AG09309 (cell line): ENCODE measurements around the gene WDR77.

Experiments used
- DNase-seq: peaks from one replicate; pipeline ENCODE4 v3.0.0-alpha.2; 2010; ENCODE audit warnings: low read depth
- H3K4me3 ChIP-seq: 2 replicates; pipeline ENCODE4 v1.5.1; 2011; ENCODE audit warnings: mild to moderate bottlenecking, low read depth, low read length, moderate library complexity; ENCODE audit not compliant: control insufficient read depth
- TF ChIP-seq, protein P1 (sequence below): IDR thresholded peaks from 2 replicates; pipeline ENCODE4 v1.5.1; 2011; ENCODE audit warnings: mild to moderate bottlenecking, low read depth, low read length, inconsistent platforms; ENCODE audit not compliant: insufficient read depth, control insufficient read depth; ENCODE audit errors: missing control alignments

WDR77 gene

DNA sequence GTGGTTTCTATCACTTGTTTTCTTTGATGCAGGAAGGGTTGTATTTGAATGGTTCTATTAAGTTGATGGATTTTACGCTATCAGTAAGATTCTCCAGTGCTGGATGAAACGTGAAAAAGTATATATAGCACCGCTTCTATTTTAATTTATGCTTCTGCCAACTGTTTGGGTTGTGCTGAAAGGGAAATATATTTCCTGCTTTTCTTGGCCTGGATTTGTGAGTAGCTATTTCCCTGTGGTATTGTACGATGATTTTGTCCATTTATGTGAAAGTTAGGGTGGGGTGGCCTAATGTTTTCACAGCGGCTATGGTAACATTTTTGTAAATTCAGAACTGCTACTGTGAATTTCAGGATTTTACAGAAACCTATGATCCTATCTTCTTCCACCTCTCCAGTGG lies 25.1 kb upstream of the WDR77 start:
- TF ChIP-seq, protein P1, sequence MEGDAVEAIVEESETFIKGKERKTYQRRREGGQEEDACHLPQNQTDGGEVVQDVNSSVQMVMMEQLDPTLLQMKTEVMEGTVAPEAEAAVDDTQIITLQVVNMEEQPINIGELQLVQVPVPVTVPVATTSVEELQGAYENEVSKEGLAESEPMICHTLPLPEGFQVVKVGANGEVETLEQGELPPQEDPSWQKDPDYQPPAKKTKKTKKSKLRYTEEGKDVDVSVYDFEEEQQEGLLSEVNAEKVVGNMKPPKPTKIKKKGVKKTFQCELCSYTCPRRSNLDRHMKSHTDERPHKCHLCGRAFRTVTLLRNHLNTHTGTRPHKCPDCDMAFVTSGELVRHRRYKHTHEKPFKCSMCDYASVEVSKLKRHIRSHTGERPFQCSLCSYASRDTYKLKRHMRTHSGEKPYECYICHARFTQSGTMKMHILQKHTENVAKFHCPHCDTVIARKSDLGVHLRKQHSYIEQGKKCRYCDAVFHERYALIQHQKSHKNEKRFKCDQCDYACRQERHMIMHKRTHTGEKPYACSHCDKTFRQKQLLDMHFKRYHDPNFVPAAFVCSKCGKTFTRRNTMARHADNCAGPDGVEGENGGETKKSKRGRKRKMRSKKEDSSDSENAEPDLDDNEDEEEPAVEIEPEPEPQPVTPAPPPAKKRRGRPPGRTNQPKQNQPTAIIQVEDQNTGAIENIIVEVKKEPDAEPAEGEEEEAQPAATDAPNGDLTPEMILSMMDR: no peak
- H3K4me3 ChIP-seq: no peak overlapping the region

DNA sequence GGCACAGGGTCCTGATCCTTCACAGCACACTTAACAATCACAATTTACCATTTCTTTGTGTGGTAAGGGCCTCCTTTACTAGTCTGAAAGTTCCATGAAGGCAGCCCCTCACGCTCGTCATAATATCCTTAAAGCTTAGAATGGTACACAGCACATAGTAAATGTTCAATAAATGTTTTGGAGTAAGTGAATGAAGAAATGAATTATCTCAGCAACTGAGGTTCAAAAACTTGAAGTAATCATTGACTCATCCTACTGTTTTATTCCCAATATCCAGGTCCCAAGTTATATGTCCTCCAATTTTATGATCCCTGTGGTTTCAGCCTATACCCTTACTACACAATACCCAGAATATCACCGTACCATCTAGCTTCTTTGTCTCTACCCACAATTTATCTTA lies 22.5 kb upstream of the WDR77 start:
- H3K4me3 ChIP-seq: no peak overlapping the region
- TF ChIP-seq, protein P1: no peak
- no peak for DNase-seq

More for the DNA sequence above, 25.1 kb upstream of the WDR77 start:
- DNase-seq: no peak

- TF ChIP-seq, protein P1: no peak
- no peak for DNase-seq
- no peak overlapping the region for H3K4me3 ChIP-seq
These were observed 22.0 kb upstream of the WDR77 start for GRCh38 chr1:111471012-111471411.

DNA sequence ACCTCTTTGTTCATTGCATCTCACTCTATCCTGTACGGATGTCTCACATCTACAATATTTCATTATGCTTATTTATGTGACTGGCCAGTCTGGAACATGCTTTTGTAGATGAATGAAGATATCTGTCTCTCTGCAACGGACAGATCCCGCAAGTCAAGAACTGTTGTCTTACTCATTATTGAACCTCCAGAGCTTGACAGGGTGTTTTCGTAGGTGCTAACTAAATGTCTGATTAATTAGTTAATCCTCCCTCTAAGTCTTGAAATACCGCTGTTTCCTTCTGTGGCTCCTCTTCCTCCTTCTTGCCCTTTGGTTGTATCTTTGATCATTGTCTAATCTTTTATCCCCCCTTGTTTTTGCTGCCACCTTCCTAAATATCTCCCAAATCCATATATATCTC lies 21.5 kb upstream of the WDR77 start:
- TF ChIP-seq, protein P1: no peak
- no peak overlapping the region for H3K4me3 ChIP-seq

DNA sequence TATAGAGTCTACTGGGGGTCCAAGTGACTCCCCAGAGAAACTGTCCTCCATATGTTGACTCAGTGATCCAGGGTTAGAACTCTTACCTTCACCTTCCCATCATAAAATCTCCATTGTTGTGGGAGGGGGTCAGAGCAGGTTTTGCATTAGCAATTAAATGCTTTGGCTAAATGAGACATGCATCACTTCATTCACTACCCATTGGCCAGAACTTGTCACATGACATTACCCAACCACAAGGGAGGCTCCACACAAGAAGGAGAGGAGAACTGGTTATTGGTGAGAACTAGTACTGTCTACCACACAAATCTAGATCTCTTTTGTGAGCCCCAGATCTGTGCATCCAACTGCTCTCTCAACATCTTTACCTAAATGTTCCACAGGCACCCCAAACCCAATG lies 20.5 kb upstream of the WDR77 start:
- TF ChIP-seq, protein P1: no peak
- DNase-seq: no peak
- no peak overlapping the region for H3K4me3 ChIP-seq

More for the DNA sequence above, 21.5 kb upstream of the WDR77 start:
- no peak for DNase-seq

DNA sequence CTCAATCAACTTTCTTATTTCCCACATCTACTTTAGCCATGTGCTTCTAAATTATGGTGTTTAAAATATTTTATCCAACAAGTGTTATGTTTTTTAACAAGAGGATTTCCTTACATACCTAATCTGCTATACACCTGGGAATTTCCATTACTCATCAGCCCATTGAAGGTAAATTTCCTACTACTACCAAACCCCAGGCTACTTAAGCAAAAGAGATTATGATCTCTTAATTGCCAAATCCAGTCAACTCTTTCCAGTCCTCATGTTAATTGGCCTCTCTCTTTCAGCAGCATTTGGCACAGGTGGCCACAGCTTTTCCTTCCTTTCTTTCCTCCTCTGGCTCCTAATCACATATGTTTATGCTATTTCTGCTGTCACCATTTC lies 19.7 kb upstream of the WDR77 start:
- no peak overlapping the region for H3K4me3 ChIP-seq
- TF ChIP-seq, protein P1: no peak
- no peak for DNase-seq
